ENCODE measurements around the gene RELN. TPM values are rescaled to one million over a fixed set of nuclear protein-coding genes. Genes with fewer than 3 reads are reported as not detected.

The RELN gene
- total RNA-seq, 2 donors from 2014 or later, result 2.6 to 3.0 TPM

GRCh38 chr7:103805346-103805745, 184.1 kb downstream of the RELN start:
- no peaks in the 10 kb centered on the region for H3K36me3 ChIP-seq
- no peak for DNase-seq (ENCODE audit: low spot score)
- intact Hi-C loops (cut with DNase I), result no loop called here
- no peak for TF ChIP-seq POLR2A (IDR thresholded peaks at IDR 0.05)
- no peak for TF ChIP-seq POLR2AphosphoS5 (IDR thresholded peaks at IDR 0.05)
- TF ChIP-seq, protein P1, sequence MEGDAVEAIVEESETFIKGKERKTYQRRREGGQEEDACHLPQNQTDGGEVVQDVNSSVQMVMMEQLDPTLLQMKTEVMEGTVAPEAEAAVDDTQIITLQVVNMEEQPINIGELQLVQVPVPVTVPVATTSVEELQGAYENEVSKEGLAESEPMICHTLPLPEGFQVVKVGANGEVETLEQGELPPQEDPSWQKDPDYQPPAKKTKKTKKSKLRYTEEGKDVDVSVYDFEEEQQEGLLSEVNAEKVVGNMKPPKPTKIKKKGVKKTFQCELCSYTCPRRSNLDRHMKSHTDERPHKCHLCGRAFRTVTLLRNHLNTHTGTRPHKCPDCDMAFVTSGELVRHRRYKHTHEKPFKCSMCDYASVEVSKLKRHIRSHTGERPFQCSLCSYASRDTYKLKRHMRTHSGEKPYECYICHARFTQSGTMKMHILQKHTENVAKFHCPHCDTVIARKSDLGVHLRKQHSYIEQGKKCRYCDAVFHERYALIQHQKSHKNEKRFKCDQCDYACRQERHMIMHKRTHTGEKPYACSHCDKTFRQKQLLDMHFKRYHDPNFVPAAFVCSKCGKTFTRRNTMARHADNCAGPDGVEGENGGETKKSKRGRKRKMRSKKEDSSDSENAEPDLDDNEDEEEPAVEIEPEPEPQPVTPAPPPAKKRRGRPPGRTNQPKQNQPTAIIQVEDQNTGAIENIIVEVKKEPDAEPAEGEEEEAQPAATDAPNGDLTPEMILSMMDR (IDR thresholded peaks at IDR 0.05), result no peak
- 90% methylated on average over 2 of the region's 2 CpGs for WGBS
- no peaks in the 10 kb centered on the region for H3K27me3 ChIP-seq (replicated peaks; ENCODE audit: insufficient read depth)
- H3K9me3 ChIP-seq, result no peaks in the 10 kb centered on the region
- H3K27ac ChIP-seq, result no peak overlapping the region
- no peak overlapping the region for H3K4me3 ChIP-seq
- no peaks in the 10 kb centered on the region for H3K4me1 ChIP-seq (replicated peaks)

GRCh38 chr7:103803631-103804030, 185.8 kb downstream of the RELN start:
- no peaks in the 10 kb centered on the region for H3K36me3 ChIP-seq
- no peak overlapping the region for H3K27ac ChIP-seq
- no peaks in the 10 kb centered on the region for H3K27me3 ChIP-seq (replicated peaks; ENCODE audit: insufficient read depth)
- no peaks in the 10 kb centered on the region for H3K4me1 ChIP-seq (replicated peaks)
- no peak overlapping the region for H3K4me3 ChIP-seq
- no peak for DNase-seq (ENCODE audit: low spot score)
- WGBS, result 70% methylated on average over 1 of the region's 1 CpG
- TF ChIP-seq, protein P1 (IDR thresholded peaks at IDR 0.05), result no peak
- no peak for TF ChIP-seq POLR2AphosphoS5 (IDR thresholded peaks at IDR 0.05)
- TF ChIP-seq POLR2A (IDR thresholded peaks at IDR 0.05), result no peak
- intact Hi-C loops (cut with DNase I), result no loop called here
- no peaks in the 10 kb centered on the region for H3K9me3 ChIP-seq

GRCh38 chr7:103799298-103799697, 190.2 kb downstream of the RELN start:
- intact Hi-C loops (cut with DNase I), result no loop called here
- no peak for DNase-seq (ENCODE audit: low spot score)
- 67% methylated on average over 1 of the region's 1 CpG for WGBS

DNA sequence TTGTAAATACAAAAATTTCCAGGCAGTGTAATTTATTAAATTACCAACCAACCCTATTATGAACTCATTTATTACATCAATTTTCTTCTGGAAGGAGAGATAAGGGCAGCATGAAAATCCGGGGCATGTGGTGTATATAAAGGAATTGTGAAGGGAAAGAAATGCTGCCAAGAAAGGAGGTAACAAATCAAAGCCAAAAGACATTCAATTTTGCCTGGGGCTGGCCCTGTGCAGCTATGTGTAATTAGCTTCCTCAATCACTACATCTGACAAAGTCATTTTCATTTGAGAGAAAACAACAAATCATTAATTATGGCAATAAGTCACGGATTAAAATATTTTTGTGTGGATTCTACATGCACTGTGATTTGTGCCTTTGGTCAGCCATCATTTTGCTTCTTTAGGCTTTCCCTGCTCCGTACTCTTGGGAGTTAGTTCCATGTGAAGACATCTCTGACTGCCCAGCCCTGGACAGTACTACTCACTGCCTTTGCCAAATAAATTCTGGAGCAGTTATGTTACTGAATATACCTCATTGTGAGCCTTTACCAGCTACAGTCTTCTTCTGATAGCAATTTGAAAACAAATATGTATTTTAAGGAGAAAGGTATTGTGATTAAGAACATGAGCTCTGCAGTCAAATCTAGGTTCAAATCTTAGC, 191.7 kb downstream of the RELN start:
- no peak for DNase-seq (ENCODE audit: low spot score)
- Histone ChIP-seq H3K4me1 (replicated peaks) (no peaks in the 10 kb centered on the region), H3K27me3 (replicated peaks; ENCODE audit: insufficient read depth) (no peaks in the 10 kb centered on the region), H3K27ac (no peak overlapping the region), H3K9me3 (no peaks in the 10 kb centered on the region), H3K36me3 (no peaks in the 10 kb centered on the region), H3K4me3 (no peak overlapping the region)
- TF ChIP-seq POLR2A (IDR thresholded peaks at IDR 0.05) (no peak), POLR2AphosphoS5 (IDR thresholded peaks at IDR 0.05) (no peak)
- TF ChIP-seq, protein P1 (IDR thresholded peaks at IDR 0.05), result no peak
- 46% methylated on average over 3 of the region's 3 CpGs for WGBS
- intact Hi-C loops (cut with DNase I), result no loop called here

More at GRCh38 chr7:103799298-103799697, 190.2 kb downstream of the RELN start:
- no peaks in the 10 kb centered on the region for H3K27me3 ChIP-seq (replicated peaks; ENCODE audit: insufficient read depth)
- no peak overlapping the region for H3K27ac ChIP-seq
- no peak overlapping the region for H3K4me3 ChIP-seq
- no peaks in the 10 kb centered on the region for H3K4me1 ChIP-seq (replicated peaks)
- no peaks in the 10 kb centered on the region for H3K9me3 ChIP-seq
- H3K36me3 ChIP-seq, result no peaks in the 10 kb centered on the region
- TF ChIP-seq, protein P1 (IDR thresholded peaks at IDR 0.05), result no peak
- no peak for TF ChIP-seq POLR2AphosphoS5 (IDR thresholded peaks at IDR 0.05)
- TF ChIP-seq POLR2A (IDR thresholded peaks at IDR 0.05), result no peak

GRCh38 chr7:103796327-103796962, 193.0 kb downstream of the RELN start:
- intact Hi-C loops (cut with DNase I), result no loop called here
- no peak overlapping the region for H3K27ac ChIP-seq
- no peak for DNase-seq (ENCODE audit: low spot score)
- WGBS, result 89% methylated on average over 7 of the region's 7 CpGs
- H3K4me1 ChIP-seq (replicated peaks), result no peaks in the 10 kb centered on the region
- H3K36me3 ChIP-seq, result no peaks in the 10 kb centered on the region
- TF ChIP-seq, protein P1 (IDR thresholded peaks at IDR 0.05), result no peak
- no peak for TF ChIP-seq POLR2AphosphoS5 (IDR thresholded peaks at IDR 0.05)
- TF ChIP-seq POLR2A (IDR thresholded peaks at IDR 0.05), result no peak
- no peak overlapping the region for H3K4me3 ChIP-seq
- no peaks in the 10 kb centered on the region for H3K9me3 ChIP-seq
- H3K27me3 ChIP-seq (replicated peaks; ENCODE audit: insufficient read depth), result no peaks in the 10 kb centered on the region
